HEK293 (cell line): ENCODE measurements around the gene DAPK2.
A peak's percentile ranks its signal among the peaks of the same experiment; 100 is the strongest.

Source experiments
- CTCF ChIA-PET: fragments of 350-600 bp; formaldehyde crosslinking; extraction: SDS; loops from one replicate; lab custom pipeline; 2021; ENCODE audit warnings: antibody characterized with exemption; lab: Yijun Ruan, JAX
- POLR2A ChIA-PET: fragments of 300-600 bp; formaldehyde crosslinking; extraction: SDS; loops from one replicate; lab custom pipeline; 2020; ENCODE audit warnings: antibody characterized with exemption, inconsistent platforms; lab: Yijun Ruan, JAX
- H3K27ac ChIP-seq: fragments of 200-500 bp; sonication (Bioruptor generic); 2 replicates; pipeline ENCODE4 v1.5.1; 2014; ENCODE audit warnings: low read depth, low read length, control low read depth, inconsistent platforms; ENCODE audit errors: extremely low read depth
- H3K36me3 ChIP-seq, 2 experiments: fragments of 200-500 bp in 1 of 2; sonication (Bioruptor generic) in 1 of 2; 1 replicate in 1 of 2; 2 replicates in 1 of 2; pipeline ENCODE4 v1.5.1; 2014 to 2017; ENCODE audit warnings: inconsistent platforms in 2 of 2, low read length in 2 of 2; ENCODE audit not compliant: control insufficient read depth in 2 of 2, insufficient read depth in 1 of 2
- H3K4me1 ChIP-seq: fragments of 200-500 bp; sonication (Bioruptor generic); 2 replicates; pipeline ENCODE4 v1.5.1; 2014; ENCODE audit warnings: mild to moderate bottlenecking, low read length, inconsistent platforms; ENCODE audit not compliant: control insufficient read depth, insufficient read depth
- H3K4me3 ChIP-seq: 2 replicates; pipeline ENCODE4 v1.5.1; 2011; ENCODE audit warnings: low read depth, mild to moderate bottlenecking, control low read depth, low read length, moderate library complexity
- H3K9me3 ChIP-seq: fragments of 200-500 bp; sonication (Bioruptor generic); 2 replicates; pipeline ENCODE4 v1.5.1; 2014; ENCODE audit warnings: low read depth, low read length, inconsistent platforms; ENCODE audit not compliant: control insufficient read depth, insufficient read depth
- HOXC10 ChIP-seq: sonication (generic); formaldehyde crosslinking; IDR thresholded peaks from 2 replicates; pipeline ENCODE4 v1.8.1; 2023; ENCODE audit warnings: mild to moderate bottlenecking, missing genetic modification reagents
- KLF7 ChIP-seq: fragments of 450-650 bp; formaldehyde crosslinking; IDR thresholded peaks from 2 replicates; pipeline ENCODE4 v1.5.1; 2016; ENCODE audit warnings: missing biosample characterization, missing genetic modification characterization, borderline replicate concordance
- PRDM10 ChIP-seq: fragments of 450-650 bp; formaldehyde crosslinking; IDR thresholded peaks from 2 replicates; pipeline ENCODE4 v1.5.1; 2016; ENCODE audit warnings: missing biosample characterization, missing genetic modification characterization
- PRDM4 ChIP-seq: fragments of 450-650 bp; formaldehyde crosslinking; IDR thresholded peaks from 2 replicates; pipeline ENCODE4 v1.5.1; 2017; ENCODE audit warnings: missing biosample characterization, missing genetic modification characterization
- ZBTB49 ChIP-seq: fragments of 450-650 bp; formaldehyde crosslinking; IDR thresholded peaks from 2 replicates; pipeline ENCODE4 v1.5.1; 2016; ENCODE audit warnings: missing biosample characterization, missing genetic modification characterization, low read depth
- ZFP41 ChIP-seq: fragments of 450-650 bp; formaldehyde crosslinking; IDR thresholded peaks from 2 replicates; pipeline ENCODE4 v1.5.1; 2016; ENCODE audit warnings: missing biosample characterization, missing genetic modification characterization, borderline replicate concordance
- ZNF10 ChIP-seq: fragments of 450-650 bp; formaldehyde crosslinking; IDR thresholded peaks from 2 replicates; pipeline ENCODE4 v1.5.1; 2017; ENCODE audit warnings: missing biosample characterization, missing genetic modification characterization
- ZNF121 ChIP-seq: fragments of 450-650 bp; formaldehyde crosslinking; IDR thresholded peaks from 2 replicates; pipeline ENCODE4 v1.5.1; 2016; ENCODE audit warnings: missing biosample characterization, missing genetic modification characterization
- ZNF146 ChIP-seq: fragments of 450-650 bp; formaldehyde crosslinking; IDR thresholded peaks from 2 replicates; pipeline ENCODE4 v1.5.1; 2016; ENCODE audit warnings: missing biosample characterization, missing genetic modification characterization
- ZNF2 ChIP-seq: fragments of 450-650 bp; formaldehyde crosslinking; IDR thresholded peaks from 2 replicates; pipeline ENCODE4 v1.5.1; 2016; ENCODE audit warnings: missing biosample characterization, missing genetic modification characterization
- ZNF214 ChIP-seq: fragments of 450-650 bp; formaldehyde crosslinking; IDR thresholded peaks from 2 replicates; pipeline ENCODE4 v1.5.1; 2017; ENCODE audit warnings: missing biosample characterization, mild to moderate bottlenecking, missing genetic modification characterization, borderline replicate concordance
- ZNF558 ChIP-seq: fragments of 450-650 bp; formaldehyde crosslinking; IDR thresholded peaks from 2 replicates; pipeline ENCODE4 v1.5.1; 2016; ENCODE audit warnings: missing biosample characterization, missing genetic modification characterization
- ZNF585B ChIP-seq: fragments of 450-650 bp; formaldehyde crosslinking; IDR thresholded peaks from 2 replicates; pipeline ENCODE4 v1.5.1; 2016; ENCODE audit warnings: missing biosample characterization, missing genetic modification characterization
- ZNF664 ChIP-seq: fragments of 450-650 bp; formaldehyde crosslinking; IDR thresholded peaks from 2 replicates; pipeline ENCODE4 v1.5.1; 2016; ENCODE audit warnings: missing biosample characterization, missing genetic modification characterization
- ZNF830 ChIP-seq: fragments of 450-650 bp; IDR thresholded peaks from 2 replicates; pipeline ENCODE4 v1.5.0; 2018; ENCODE audit warnings: missing biosample characterization, missing genetic modification characterization, low read depth, mild to moderate bottlenecking, moderate library complexity
- ZSCAN4 ChIP-seq: fragments of 450-650 bp; formaldehyde crosslinking; IDR thresholded peaks from 2 replicates; pipeline ENCODE4 v1.5.1; 2017; ENCODE audit warnings: missing biosample characterization, missing genetic modification characterization

Gene DAPK2

GRCh38 chr15:63869371-63870042 is 176.8 kb downstream of the DAPK2 start:
- Histone ChIP-seq H3K9me3 (no peaks in the 10 kb centered on the region), H3K36me3 (no peaks in the 10 kb centered on the region), H3K27ac (no peak overlapping the region), H3K4me1 (no peaks in the 10 kb centered on the region), H3K4me3 (no peak overlapping the region)
- TF ChIP-seq ZNF10 (tag by site-specific recombination) (no peak), ZNF585B (tag by site-specific recombination) (no peak), ZNF664 (tag by site-specific recombination) (0 out of 2 replicates have a peak, but pooled peaks have one; percentile 11), ZNF121 (tag by site-specific recombination) (peak; percentile 50; the same call in 1 of the 2 replicates)
- ChIA-PET CTCF (no interaction called here), POLR2A (interaction anchor here (0.7 to 0.9 kb wide), 2 partner anchors 36 to 194 kb away, joined by 3 read pairs; no protein-coding TSS in a partner anchor)

- ChIA-PET CTCF (no interaction called here), POLR2A (no interaction called here)
- Histone ChIP-seq H3K27ac (no peak overlapping the region), H3K36me3 (no peaks in the 10 kb centered on the region), H3K9me3 (no peaks in the 10 kb centered on the region), H3K4me1 (no peaks in the 10 kb centered on the region), H3K4me3 (no peak overlapping the region)
- no peak for TF ChIP-seq ZNF558 (tag by site-specific recombination)
- TF ChIP-seq ZNF830 (tag by site-specific recombination): no peak
These were observed 182.1 kb downstream of the DAPK2 start for GRCh38 chr15:63864186-63864585.

GRCh38 chr15:63861946-63862517 is 184.3 kb downstream of the DAPK2 start:
- no peak for TF ChIP-seq HOXC10 (CRISPR knock-in tag)
- TF ChIP-seq ZSCAN4 (tag by site-specific recombination): 0 out of 2 replicates have a peak, but pooled peaks have one; percentile 14
- no peak for TF ChIP-seq KLF7 (tag by site-specific recombination)
- TF ChIP-seq ZNF214 (tag by site-specific recombination): peak; percentile 96
- TF ChIP-seq ZNF2 (tag by site-specific recombination): no peak
- Histone ChIP-seq H3K4me1 (no peaks in the 10 kb centered on the region), H3K27ac (no peak overlapping the region), H3K9me3 (no peaks in the 10 kb centered on the region), H3K4me3 (no peak overlapping the region), H3K36me3 (no peaks in the 10 kb centered on the region)
- ChIA-PET POLR2A (no interaction called here), CTCF (no interaction called here)

- H3K36me3 ChIP-seq: no peaks in the 10 kb centered on the region
- no peak overlapping the region for H3K4me3 ChIP-seq
- POLR2A ChIA-PET: no interaction called here
- no peak overlapping the region for H3K27ac ChIP-seq
- CTCF ChIA-PET: interaction anchor here (1.0 to 1.4 kb wide), 2 partner anchors 31 to 208 kb away, joined by 3 to 4 read pairs; no protein-coding TSS in a partner anchor
- no peaks in the 10 kb centered on the region for H3K9me3 ChIP-seq
- H3K4me1 ChIP-seq: no peaks in the 10 kb centered on the region
- TF ChIP-seq PRDM10 (tag by site-specific recombination): no peak
- no peak for TF ChIP-seq PRDM4
- no peak for TF ChIP-seq ZFP41
- TF ChIP-seq ZNF146 (tag by site-specific recombination): no peak
- TF ChIP-seq ZBTB49 (tag by site-specific recombination): no peak
These were observed 185.7 kb downstream of the DAPK2 start for GRCh38 chr15:63860555-63860954.
